Right renal pelvis (tissue), 4 donors: Measurements from ENCODE around the gene TRIL. TPM values are rescaled to one million over a fixed set of nuclear protein-coding genes. Genes with fewer than 3 reads are reported as not detected.
A peak's percentile ranks its signal among the peaks of the same experiment; 100 is the strongest.

Experiments used
- DNase-seq, 4 donors: peaks; one replicate each; pipeline ENCODE4 v3.0.0-alpha.2; 2013; ENCODE audit warnings: low read depth in 4 of 4, low spot score in 3 of 4, missing footprints in 1 of 4
- polyA plus RNA-seq, 4 donors: library from polyadenylated mRNA; unstranded; fragments of 120-200 nt; gene quantifications; one replicate each; pipeline ENCODE4 v1.2.1, GENCODE V29; 2013; ENCODE audit not compliant: insufficient read length in 4 of 4

TRIL gene
- 10 to 100 TPM; 51.4 to 67.7 (median 59.9) TPM for polyA plus RNA-seq

GRCh38 chr7:28958235-28958979 lies at the start of gene TRIL:
Gene TRIL (minus strand): TSS chr7:28958330. CDS start chr7:28958046, 284 bp downstream.
- peak in 2 of 4 donors; percentile 70 to 81 for DNase-seq

GRCh38 chr7:29007127-29007526 lies 49.0 kb upstream of the TRIL start:
- no peak for DNase-seq

- DNase-seq: no peak
These were observed 47.7 kb upstream of the TRIL start for GRCh38 chr7:29005829-29006228.

- no peak for DNase-seq
These were observed 47.3 kb upstream of the TRIL start for GRCh38 chr7:29005406-29005805.

- no peak for DNase-seq
These were observed 45.6 kb upstream of the TRIL start for GRCh38 chr7:29003703-29004102.

GRCh38 chr7:29000717-29001076 lies 42.6 kb upstream of the TRIL start:
- no peak for DNase-seq

GRCh38 chr7:28999895-29000716 lies 42.0 kb upstream of the TRIL start:
- DNase-seq: no peak

- no peak for DNase-seq
These were observed 41.3 kb upstream of the TRIL start for GRCh38 chr7:28999427-28999826.

GRCh38 chr7:28998105-28998504 lies 40.0 kb upstream of the TRIL start:
- DNase-seq: peak in 1 of 4 donors; percentile 56

GRCh38 chr7:28996836-28997235 lies 38.7 kb upstream of the TRIL start:
- no peak for DNase-seq

- DNase-seq: no peak
These were observed 35.2 kb upstream of the TRIL start for GRCh38 chr7:28993371-28993770.

- DNase-seq: no peak
These were observed 34.7 kb upstream of the TRIL start for GRCh38 chr7:28992798-28993197.

GRCh38 chr7:28990200-28990960 lies 32.2 kb upstream of the TRIL start:
- DNase-seq: no peak

GRCh38 chr7:28989211-28989980 lies 31.3 kb upstream of the TRIL start:
- DNase-seq: no peak

GRCh38 chr7:28988810-28989209 lies 30.7 kb upstream of the TRIL start:
- DNase-seq: no peak

- DNase-seq: no peak
These were observed 30.0 kb upstream of the TRIL start for GRCh38 chr7:28988091-28988490.

- DNase-seq: no peak
These were observed 28.6 kb upstream of the TRIL start for GRCh38 chr7:28986765-28987110.

GRCh38 chr7:28986028-28986764 lies 28.1 kb upstream of the TRIL start:
- no peak for DNase-seq

- DNase-seq: peak in 1 of 4 donors; percentile 43
These were observed 26.5 kb upstream of the TRIL start for GRCh38 chr7:28984631-28985030.

GRCh38 chr7:28984217-28984616 lies 26.1 kb upstream of the TRIL start:
- DNase-seq: no peak
